SK-N-SH (cell line): ENCODE data around the gene PDE4D. TPM values are rescaled to one million over a fixed set of nuclear protein-coding genes. Genes with fewer than 3 reads are reported as not detected.
A peak's percentile ranks its signal among the peaks of the same experiment; 100 is the strongest.

ENCODE experiments used
- CTCF ChIA-PET: fragments of 300-600, 350-600 bp; formaldehyde crosslinking; extraction: SDS; loops from one replicate; lab custom pipeline; 2021; lab: Yijun Ruan, JAX
- POLR2A ChIA-PET: fragments of 350-600 bp; sonication (Branson Sonifier 250); formaldehyde crosslinking; extraction: SDS; loops from one replicate; lab custom pipeline; 2020; ENCODE audit warnings: antibody characterized with exemption, inconsistent platforms; lab: Yijun Ruan, JAX
- DNase-seq: peaks from one replicate; pipeline ENCODE4 v3.0.0; 2012
- H2AFZ ChIP-seq: fragments of 200-600 bp; sonication (generic); 2 replicates; pipeline ENCODE4 v1.8.1; 2016; ENCODE audit warnings: antibody characterized with exemption, mild to moderate bottlenecking, low read depth
- H3F3A ChIP-seq: fragments of 200-600 bp; sonication (generic); replicated peaks from 2 replicates; pipeline ENCODE3; 2016; ENCODE audit warnings: antibody characterized with exemption, mild to moderate bottlenecking; ENCODE audit not compliant: insufficient read depth
- H3K27ac ChIP-seq, 2 experiments: fragments of 200-500 bp in 1 of 2; fragments of 200-600 bp in 1 of 2; sonication (Bioruptor generic) in 1 of 2; sonication (generic), shearing (Covaris generic) in 1 of 2; 2 replicates each; pipeline versions ENCODE4 v1.5.1 to v1.6.1; 2014 to 2016; ENCODE audit warnings: low read depth in 2 of 2, inconsistent platforms in 1 of 2, low read length in 1 of 2, mild to moderate bottlenecking in 1 of 2, mixed read lengths in 1 of 2
- H3K27me3 ChIP-seq: fragments of 200-600 bp; sonication (generic), shearing (Covaris generic); 2 replicates; pipeline ENCODE4 v1.6.1; 2016; ENCODE audit warnings: mixed run types; ENCODE audit not compliant: insufficient read depth
- H3K36me3 ChIP-seq, 2 experiments: fragments of 200-500 bp in 1 of 2; fragments of 200-600 bp in 1 of 2; sonication (Bioruptor generic) in 1 of 2; sonication (generic) in 1 of 2; replicated peaks in 1 of 2; 2 replicates each; pipeline versions ENCODE3 to v1.5.1; 2014 to 2016; ENCODE audit warnings: low read length in 1 of 2, mild to moderate bottlenecking in 1 of 2; ENCODE audit not compliant: insufficient read depth in 2 of 2, control insufficient read depth in 1 of 2
- H3K4me1 ChIP-seq, 2 experiments: fragments of 200-500 bp in 1 of 2; fragments of 200-600 bp in 1 of 2; sonication (Bioruptor generic) in 1 of 2; sonication (generic), shearing (Covaris generic) in 1 of 2; 2 replicates each; pipeline versions ENCODE4 v1.5.1 to v1.6.1; 2014 to 2016; ENCODE audit warnings: low read depth in 1 of 2, low read length in 1 of 2, mixed run types in 1 of 2; ENCODE audit not compliant: insufficient read depth in 2 of 2, control insufficient read depth in 1 of 2
- H3K4me2 ChIP-seq: fragments of 200-600 bp; sonication (generic), shearing (Covaris generic); 2 replicates; pipeline ENCODE4 v1.6.1; 2017; ENCODE audit warnings: mixed run types
- H3K4me3 ChIP-seq, 2 experiments: fragments of 200-500 bp in 1 of 2; fragments of 200-600 bp in 1 of 2; sonication (Bioruptor generic) in 1 of 2; sonication (generic), shearing (Covaris generic) in 1 of 2; 2 replicates each; pipeline versions ENCODE4 v1.5.1 to v1.8.1; 2014 to 2016; ENCODE audit warnings: low read depth in 2 of 2, inconsistent platforms in 1 of 2, low read length in 1 of 2, mild to moderate bottlenecking in 1 of 2, mixed read lengths in 1 of 2, moderate library complexity in 1 of 2
- H3K79me2 ChIP-seq: fragments of 200-600 bp; sonication (generic); 2 replicates; pipeline ENCODE4 v1.8.1; 2017; ENCODE audit warnings: mild to moderate bottlenecking; ENCODE audit not compliant: insufficient read depth
- H3K9ac ChIP-seq: fragments of 200-600 bp; sonication (generic); 2 replicates; pipeline ENCODE4 v1.6.1; 2017; ENCODE audit warnings: mixed run types
- H3K9me2 ChIP-seq: fragments of 200-600 bp; sonication (generic); 2 replicates; pipeline ENCODE4 v1.6.1; 2017; ENCODE audit warnings: mixed run types
- H3K9me3 ChIP-seq: fragments of 200-600 bp; sonication (generic); 2 replicates; pipeline ENCODE4 v1.6.1; 2017; ENCODE audit warnings: mixed run types, mild to moderate bottlenecking, moderate library complexity
- H4K20me1 ChIP-seq: fragments of 200-600 bp; sonication (generic); 2 replicates; pipeline ENCODE4 v1.6.1; 2017; ENCODE audit warnings: mild to moderate bottlenecking, mixed run types; ENCODE audit not compliant: insufficient read depth
- CTCF ChIP-seq: fragments of 200-600 bp; sonication (generic); IDR thresholded peaks from 2 replicates; pipeline ENCODE4 v1.6.1; 2017; ENCODE audit warnings: antibody characterized with exemption, mild to moderate bottlenecking, moderate library complexity
- EZH2phosphoT487 ChIP-seq: fragments of 200-600 bp; sonication (generic); IDR thresholded peaks from 2 replicates; pipeline ENCODE4 v1.6.1; 2017; ENCODE audit warnings: low read depth, mixed run types, mild to moderate bottlenecking, antibody characterized with exemption, moderate library complexity, borderline replicate concordance
- FOSL2 ChIP-seq: IDR thresholded peaks from 2 replicates; pipeline ENCODE4 v1.4.0; 2012; ENCODE audit warnings: low read depth, mild to moderate bottlenecking, moderate library complexity, borderline replicate concordance
- FOXJ3 ChIP-seq: sonication (generic); formaldehyde crosslinking; IDR thresholded peaks from 2 replicates; pipeline ENCODE4 v1.5.1; 2020; ENCODE audit warnings: mild to moderate bottlenecking, missing genetic modification reagents
- FOXM1 ChIP-seq: IDR thresholded peaks from 2 replicates; pipeline ENCODE4 v1.4.0; 2012; ENCODE audit warnings: low read depth, mild to moderate bottlenecking
- GABPA ChIP-seq: IDR thresholded peaks from 2 replicates; pipeline ENCODE4 v1.4.0; 2012; ENCODE audit warnings: low read depth, mild to moderate bottlenecking
- GATA2 ChIP-seq: sonication (generic); formaldehyde crosslinking; IDR thresholded peaks from 2 replicates; pipeline ENCODE4 v1.5.0; 2020; ENCODE audit warnings: mild to moderate bottlenecking, missing genetic modification reagents
- MEF2A ChIP-seq: IDR thresholded peaks from 2 replicates; pipeline ENCODE4 v1.4.0; 2012; ENCODE audit warnings: low read depth, borderline replicate concordance
- MXI1 ChIP-seq: IDR thresholded peaks from 2 replicates; pipeline ENCODE4 v1.6.1; 2012; ENCODE audit warnings: mild to moderate bottlenecking, low read depth, low read length, improper control_type of control experiment
- NFIC ChIP-seq: IDR thresholded peaks from 2 replicates; pipeline ENCODE4 v1.4.0; 2012; ENCODE audit warnings: borderline replicate concordance
- NRF1 ChIP-seq: IDR thresholded peaks from 2 replicates; pipeline ENCODE4 v1.6.1; 2012; ENCODE audit warnings: low read depth, mild to moderate bottlenecking, low read length
- POLR2AphosphoS5 ChIP-seq: IDR thresholded peaks from 2 replicates; pipeline ENCODE4 v1.6.1; 2012; ENCODE audit warnings: low read depth, low read length
- RAD21 ChIP-seq: IDR thresholded peaks from 2 replicates; pipeline ENCODE4 v1.6.1; 2012; ENCODE audit warnings: mild to moderate bottlenecking, low read length
- RCOR1 ChIP-seq: fragments of 150-350 bp; IDR thresholded peaks from 2 replicates; pipeline ENCODE4 v1.6.1; 2017; ENCODE audit warnings: antibody characterized with exemption, low read length
- SIN3A ChIP-seq: IDR thresholded peaks from 2 replicates; pipeline ENCODE4 v1.6.1; 2012; ENCODE audit warnings: low read depth, mild to moderate bottlenecking, low read length, moderate library complexity, borderline replicate concordance
- SMC3 ChIP-seq: IDR thresholded peaks from 2 replicates; pipeline ENCODE4 v1.6.1; 2012; ENCODE audit warnings: low read depth, low read length, improper control_type of control experiment
- TCF12 ChIP-seq: IDR thresholded peaks from 2 replicates; pipeline ENCODE4 v1.4.0; 2012
- USF2 ChIP-seq: fragments of 150-350 bp; IDR thresholded peaks from 2 replicates; pipeline ENCODE4 v1.6.1; 2017; ENCODE audit warnings: antibody characterized with exemption, low read length, low read depth, borderline replicate concordance
- YY1 ChIP-seq: IDR thresholded peaks from 2 replicates; pipeline ENCODE4 v1.4.0; 2012; ENCODE audit warnings: low read depth, mild to moderate bottlenecking
- WGBS: methylation state at CpG from one replicate; pipeline ENCODE4 v1.1.6; 2017; ENCODE audit warnings: low lambda C conversion rate; 5-methylcytosine and 5-hydroxymethylcytosine counted together
- polyA plus RNA-seq, 3 experiments: library from polyadenylated mRNA; depleted of rRNA; stranded (reverse); fragments of >200 nt; gene quantifications; 2 replicates each; pipeline ENCODE4 v1.2.3, GENCODE V29; 2012
- TF ChIP-seq, protein P1 (sequence below): IDR thresholded peaks from 2 replicates; pipeline ENCODE4; 2012
- TF ChIP-seq, protein P2 (sequence below): IDR thresholded peaks from 2 replicates; pipeline ENCODE4 v1.4.0; 2012; ENCODE audit warnings: low read depth
- TF ChIP-seq, protein P3 (sequence below): fragments of 150-350 bp; IDR thresholded peaks from 2 replicates; pipeline ENCODE4 v1.6.1; 2016; ENCODE audit warnings: mild to moderate bottlenecking, low read depth, low read length
- TF ChIP-seq, protein P4 (sequence below): IDR thresholded peaks from 2 replicates; pipeline ENCODE4 v1.4.0; 2012; ENCODE audit warnings: low read depth, borderline replicate concordance

PDE4D gene
- polyA plus RNA-seq, 1 of the 3 experiments (the other 2 are of a cell fraction) = 2.4 TPM

DNA sequence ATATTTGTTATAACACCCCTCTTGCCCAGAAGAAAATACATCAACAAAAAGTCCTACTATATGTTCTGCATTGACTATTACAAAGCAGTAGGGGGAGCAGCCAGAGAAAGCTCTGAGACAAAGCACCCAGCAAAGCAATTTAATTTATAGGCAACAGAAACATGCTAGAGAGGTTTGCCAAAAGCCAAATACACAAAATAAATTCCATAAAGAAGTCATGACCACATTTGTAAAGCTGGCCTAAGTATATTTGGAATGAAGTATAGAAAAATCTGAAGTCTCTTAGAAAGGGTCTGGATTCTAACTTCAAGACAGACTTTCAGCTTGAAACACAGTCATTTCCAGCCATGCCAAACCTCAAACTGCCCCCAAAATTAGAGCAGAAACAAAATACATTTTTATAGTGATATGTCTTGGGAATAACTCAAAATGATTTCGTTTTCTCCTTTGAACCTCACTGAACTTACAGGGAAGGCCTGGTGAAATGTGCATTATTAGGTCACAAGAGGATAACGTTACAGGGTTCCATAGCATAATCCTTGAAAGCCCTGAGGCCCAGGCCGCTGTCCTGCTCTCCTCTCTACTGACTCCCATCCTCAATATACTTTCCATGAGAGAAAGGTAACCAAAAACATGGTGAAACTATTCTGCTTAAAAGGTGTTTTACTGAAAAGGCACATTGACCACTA is 858.9 kb downstream of the PDE4D start:
- peaks cover 3% of the 10 kb centered on the region for H3K9me3 ChIP-seq
- H4K20me1 ChIP-seq = no peaks in the 10 kb centered on the region
- H3K27ac ChIP-seq = peak overlapping the region in 1 of 2 experiments; percentile 11; a peak in 2 of 4 replicates
- H3K36me3 ChIP-seq = no peaks in the 10 kb centered on the region
- no peak overlapping the region for H3K4me2 ChIP-seq
- 63% methylated on average over 3 of the region's 3 CpGs for WGBS
- peaks cover 16% of the 10 kb centered on the region; the same call in 1 of the 2 replicates for H3K79me2 ChIP-seq
- TF ChIP-seq, protein P1, sequence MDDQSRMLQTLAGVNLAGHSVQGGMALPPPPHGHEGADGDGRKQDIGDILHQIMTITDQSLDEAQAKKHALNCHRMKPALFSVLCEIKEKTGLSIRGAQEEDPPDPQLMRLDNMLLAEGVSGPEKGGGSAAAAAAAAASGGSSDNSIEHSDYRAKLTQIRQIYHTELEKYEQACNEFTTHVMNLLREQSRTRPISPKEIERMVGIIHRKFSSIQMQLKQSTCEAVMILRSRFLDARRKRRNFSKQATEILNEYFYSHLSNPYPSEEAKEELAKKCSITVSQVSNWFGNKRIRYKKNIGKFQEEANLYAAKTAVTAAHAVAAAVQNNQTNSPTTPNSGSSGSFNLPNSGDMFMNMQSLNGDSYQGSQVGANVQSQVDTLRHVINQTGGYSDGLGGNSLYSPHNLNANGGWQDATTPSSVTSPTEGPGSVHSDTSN = no peak
- TF ChIP-seq NFIC (no peak), POLR2AphosphoS5 (no peak), SMC3 (peak; percentile 70), MXI1 (no peak), RAD21 (peak; percentile 77), FOXM1 (no peak), CTCF (peak; percentile 77), MEF2A (no peak), RCOR1 (no peak), GABPA (no peak), YY1 (no peak), NRF1 (no peak), EZH2phosphoT487 (no peak), FOXJ3 (CRISPR knock-in tag) (no peak), SIN3A (no peak), GATA2 (CRISPR knock-in tag) (no peak), TCF12 (no peak), USF2 (no peak), FOSL2 (no peak)
- TF ChIP-seq, protein P2, sequence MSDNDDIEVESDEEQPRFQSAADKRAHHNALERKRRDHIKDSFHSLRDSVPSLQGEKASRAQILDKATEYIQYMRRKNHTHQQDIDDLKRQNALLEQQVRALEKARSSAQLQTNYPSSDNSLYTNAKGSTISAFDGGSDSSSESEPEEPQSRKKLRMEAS = no peak
- TF ChIP-seq, protein P3, sequence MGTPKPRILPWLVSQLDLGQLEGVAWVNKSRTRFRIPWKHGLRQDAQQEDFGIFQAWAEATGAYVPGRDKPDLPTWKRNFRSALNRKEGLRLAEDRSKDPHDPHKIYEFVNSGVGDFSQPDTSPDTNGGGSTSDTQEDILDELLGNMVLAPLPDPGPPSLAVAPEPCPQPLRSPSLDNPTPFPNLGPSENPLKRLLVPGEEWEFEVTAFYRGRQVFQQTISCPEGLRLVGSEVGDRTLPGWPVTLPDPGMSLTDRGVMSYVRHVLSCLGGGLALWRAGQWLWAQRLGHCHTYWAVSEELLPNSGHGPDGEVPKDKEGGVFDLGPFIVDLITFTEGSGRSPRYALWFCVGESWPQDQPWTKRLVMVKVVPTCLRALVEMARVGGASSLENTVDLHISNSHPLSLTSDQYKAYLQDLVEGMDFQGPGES = no peak
- TF ChIP-seq, protein P4, sequence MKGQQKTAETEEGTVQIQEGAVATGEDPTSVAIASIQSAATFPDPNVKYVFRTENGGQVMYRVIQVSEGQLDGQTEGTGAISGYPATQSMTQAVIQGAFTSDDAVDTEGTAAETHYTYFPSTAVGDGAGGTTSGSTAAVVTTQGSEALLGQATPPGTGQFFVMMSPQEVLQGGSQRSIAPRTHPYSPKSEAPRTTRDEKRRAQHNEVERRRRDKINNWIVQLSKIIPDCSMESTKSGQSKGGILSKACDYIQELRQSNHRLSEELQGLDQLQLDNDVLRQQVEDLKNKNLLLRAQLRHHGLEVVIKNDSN = no peak
- no peaks in the 10 kb centered on the region for H3K9me2 ChIP-seq
- CTCF ChIA-PET = interaction anchor here (0.5 to 6.8 kb wide), 34 partner anchors 16 to 536 kb away, joined by 3 to 96 read pairs (median 4); no protein-coding TSS in a partner anchor
- no peak overlapping the region for H3K4me3 ChIP-seq
- no peaks in the 10 kb centered on the region for H3K27me3 ChIP-seq
- H3F3A ChIP-seq = peaks cover 11% of the 10 kb centered on the region
- POLR2A ChIA-PET = interaction anchor here (0.7 kb wide), 1 partner anchor 92 kb away, joined by 3 read pairs; no protein-coding TSS in a partner anchor
- H2AFZ ChIP-seq = no peak overlapping the region; the same call in 1 of the 2 replicates
- H3K4me1 ChIP-seq = peaks cover 26 to 33% of the 10 kb centered on the region in 2 experiments; a peak in 3 of 4 replicates
- DNase-seq = peak; percentile 57
- no peak overlapping the region for H3K9ac ChIP-seq
